SHP77 treated with DMSO at 0.1 percent for 48 hours (cell line): ENCODE results near the gene HERPUD1.
"Not testable (repeated sequence)": the region's sequence is repeated elsewhere in the genome, so short reads cannot be mapped to it uniquely, and the experiment has no call there.

ENCODE experiments used
- DNase-seq: peaks from one replicate; lab custom pipeline; 2025; lab: John Stamatoyannopoulos, UW

Gene HERPUD1

GRCh38 chr16:56961851-56962281, 29.9 kb downstream of the HERPUD1 start, which contains the start of gene CETP:
CETP (plus strand) TSS chr16:56961950; CDS start chr16:56961980, 30 bp downstream.
- DNase-seq, result no peak

DNA sequence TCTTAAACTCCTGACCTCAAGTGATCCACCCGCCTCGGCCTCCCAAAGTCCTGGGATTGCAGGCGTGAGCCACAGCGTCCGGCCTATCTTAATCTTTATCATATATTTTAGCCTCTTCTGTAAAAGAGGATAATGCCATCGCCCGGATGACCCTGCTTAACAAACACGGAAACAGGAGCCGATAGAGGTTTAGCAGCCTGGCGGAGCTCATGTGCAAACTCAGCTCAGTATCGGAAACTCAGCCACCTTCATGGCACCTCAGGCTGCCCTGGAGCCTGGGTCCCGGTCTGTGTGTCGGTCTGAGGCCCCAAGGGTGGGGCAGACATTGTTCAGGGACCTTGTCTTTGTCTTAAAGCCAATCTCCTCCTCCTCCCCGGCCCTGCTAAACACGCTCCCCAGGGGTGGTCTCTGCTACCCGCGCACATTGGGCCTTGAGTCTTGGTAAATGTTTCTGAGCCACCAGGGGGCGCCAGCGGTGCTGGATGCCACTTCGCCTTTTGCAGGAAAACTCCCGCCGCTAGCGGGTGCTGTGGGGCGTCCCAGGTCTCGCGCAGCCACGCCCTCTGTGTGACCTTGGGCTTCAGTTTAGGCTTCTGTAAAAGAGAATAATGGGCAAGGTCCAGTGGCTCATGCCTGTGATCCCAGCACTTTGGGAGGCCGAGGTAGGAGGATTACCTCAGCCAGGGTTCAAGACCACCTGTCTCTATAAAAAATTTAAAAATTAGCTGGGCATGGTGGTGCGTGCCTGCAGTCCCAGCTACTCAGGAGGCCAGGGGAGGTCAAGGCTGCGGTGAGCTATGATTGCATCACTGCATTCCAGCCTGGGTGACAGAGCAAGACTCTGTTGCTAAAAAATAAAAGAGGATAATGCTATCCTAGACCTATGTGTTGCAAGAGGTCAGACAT, 32.6 kb downstream of the HERPUD1 start:
- DNase-seq, result peak; percentile 63

DNA sequence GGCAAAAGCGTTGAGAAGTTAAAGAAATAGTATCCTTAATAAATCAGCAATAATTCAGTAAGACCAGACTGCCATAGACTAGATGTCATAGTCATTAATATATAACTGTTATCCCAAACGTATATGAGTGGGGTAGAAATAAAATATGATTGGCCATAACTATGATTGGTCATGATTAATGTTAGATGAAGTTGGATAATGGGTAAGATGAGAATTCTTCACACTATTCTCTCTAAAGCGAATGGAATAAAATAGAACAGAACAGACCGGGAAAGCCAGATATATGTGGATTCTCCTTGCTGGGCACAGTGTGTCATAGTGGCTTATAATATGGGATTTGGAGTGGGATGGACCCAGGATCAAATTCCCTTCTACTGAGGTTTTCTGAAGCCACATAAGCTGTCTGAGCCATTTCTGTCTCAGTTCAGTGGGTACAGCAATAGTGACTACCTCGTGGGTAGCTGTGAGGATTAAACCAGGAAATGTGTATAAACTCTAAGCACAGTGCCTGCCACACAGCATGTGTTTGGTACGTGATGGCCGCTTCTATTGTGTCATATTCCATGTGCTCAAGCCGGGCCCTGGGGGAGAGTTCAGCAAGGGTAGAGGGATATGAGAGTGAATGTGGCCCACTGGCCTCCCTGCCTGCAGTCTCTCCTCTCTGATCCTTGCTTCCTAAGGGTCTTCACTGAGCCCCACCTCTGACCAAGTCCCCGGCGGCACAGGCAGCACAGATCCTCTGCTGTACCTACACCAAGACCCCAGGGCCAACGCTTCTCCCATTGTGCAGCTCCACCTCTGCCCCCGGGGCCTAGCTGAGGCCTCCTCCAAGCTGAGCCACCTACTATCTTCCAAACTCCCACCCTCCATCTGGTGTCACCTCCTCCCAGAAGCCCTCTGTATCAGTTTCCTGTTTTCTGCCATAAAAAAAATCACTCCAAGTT, 33.5 kb downstream of the HERPUD1 start:
- no peak for DNase-seq

DNA sequence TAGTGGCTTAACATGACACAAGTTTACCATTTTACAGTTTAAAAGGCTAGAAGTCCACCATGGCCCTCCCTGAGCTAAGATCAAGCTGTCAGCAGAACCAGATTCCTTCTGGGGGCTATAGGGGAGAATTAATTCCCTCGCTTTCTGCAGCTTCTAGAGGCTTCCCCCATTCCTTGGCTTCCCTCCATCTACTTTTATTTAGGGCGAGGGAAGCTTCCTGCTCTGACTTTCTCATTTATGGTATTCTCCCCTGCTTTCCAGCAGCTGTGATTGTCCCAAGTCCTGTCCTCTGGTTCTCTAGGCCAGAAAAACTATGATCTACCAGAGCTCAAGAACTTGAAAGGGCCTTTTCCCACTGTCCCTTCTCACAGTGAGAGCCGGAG, 34.1 kb downstream of the HERPUD1 start:
- no peak for DNase-seq

DNA sequence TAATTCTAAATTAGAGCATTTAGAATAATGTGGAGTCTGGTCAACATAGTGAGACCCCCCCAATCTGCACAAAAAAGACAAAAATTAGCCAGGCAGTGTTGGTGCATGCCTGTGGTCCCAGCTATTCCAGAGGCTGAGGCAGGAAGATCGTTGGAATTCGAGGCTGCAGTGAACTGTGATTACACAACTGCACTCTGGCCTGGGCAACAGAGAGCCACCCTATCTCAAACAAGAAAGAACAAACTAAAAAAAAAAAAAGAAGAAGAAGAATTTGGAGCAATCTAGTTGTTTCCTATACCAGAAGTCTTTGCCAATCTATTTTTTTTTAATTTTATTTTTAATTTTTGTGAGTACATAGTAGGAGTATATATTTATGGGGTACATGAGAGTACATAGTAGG, 35.8 kb downstream of the HERPUD1 start:
- DNase-seq, result no peak

DNA sequence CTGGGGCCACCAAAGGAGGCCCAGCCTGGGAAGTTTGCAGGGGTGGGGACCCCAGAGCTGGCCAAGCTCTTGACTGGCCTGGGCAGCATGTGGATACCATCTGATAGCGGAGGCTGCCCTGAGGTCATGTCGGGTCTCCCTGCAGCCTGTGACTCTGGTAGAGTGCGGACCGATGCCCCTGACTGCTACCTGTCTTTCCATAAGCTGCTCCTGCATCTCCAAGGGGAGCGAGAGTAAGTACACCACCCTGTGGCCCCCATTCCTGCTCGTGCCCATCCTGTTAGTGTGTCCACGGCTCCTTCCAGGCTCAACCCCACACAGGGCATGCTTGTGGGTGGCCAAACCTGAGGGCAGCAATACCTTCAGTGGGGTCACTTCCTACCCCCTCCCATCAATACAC, 37.8 kb downstream of the HERPUD1 start:
- DNase-seq, result no peak

- DNase-seq, result no peak
Observed at GRCh38 chr16:56970934-56971767, 39.2 kb downstream of the HERPUD1 start.

GRCh38 chr16:56971768-56972043, 39.8 kb downstream of the HERPUD1 start:
- DNase-seq, result no peak

- DNase-seq, result no peak
Observed at GRCh38 chr16:56972403-56973293, 40.7 kb downstream of the HERPUD1 start.

GRCh38 chr16:56973294-56973689, 41.4 kb downstream of the HERPUD1 start:
- DNase-seq, result no peak

- DNase-seq, result not testable (repeated sequence)
Observed at GRCh38 chr16:56973899-56974298, 42.0 kb downstream of the HERPUD1 start.

DNA sequence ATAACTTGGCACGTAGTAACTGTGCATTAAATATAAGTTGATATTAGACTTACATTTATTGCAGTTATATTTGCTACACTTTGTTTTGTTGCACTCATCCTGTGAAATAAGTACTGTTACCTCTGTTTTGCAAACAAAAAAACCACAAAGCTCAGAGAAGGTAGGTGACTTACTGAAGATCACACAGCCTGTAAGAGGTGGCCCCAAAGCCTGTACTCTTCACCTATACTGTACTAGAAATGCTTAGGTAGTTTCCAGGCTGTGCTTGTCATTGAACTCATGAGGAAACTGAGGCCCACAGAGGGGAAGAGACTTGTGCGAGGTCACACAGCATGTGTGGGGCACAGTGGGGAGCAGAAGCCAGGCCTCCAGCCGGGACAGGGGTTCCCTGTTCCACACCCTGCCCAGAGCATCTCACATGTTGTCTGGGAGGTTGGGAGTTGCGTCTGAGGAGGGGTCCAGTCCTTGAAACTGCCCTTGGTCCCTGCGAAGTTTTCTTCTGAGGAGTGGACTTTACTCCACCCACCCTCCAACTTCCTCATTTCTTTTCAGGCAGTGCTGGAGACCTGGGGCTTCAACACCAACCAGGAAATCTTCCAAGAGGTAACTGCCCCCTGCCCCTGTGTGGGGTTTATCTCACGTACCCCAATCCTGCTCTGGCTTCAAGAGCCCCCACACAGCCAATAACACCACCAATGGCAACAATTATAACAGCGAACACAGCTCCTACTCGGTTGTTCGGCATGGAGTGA, 42.8 kb downstream of the HERPUD1 start:
- DNase-seq, result no peak

DNA sequence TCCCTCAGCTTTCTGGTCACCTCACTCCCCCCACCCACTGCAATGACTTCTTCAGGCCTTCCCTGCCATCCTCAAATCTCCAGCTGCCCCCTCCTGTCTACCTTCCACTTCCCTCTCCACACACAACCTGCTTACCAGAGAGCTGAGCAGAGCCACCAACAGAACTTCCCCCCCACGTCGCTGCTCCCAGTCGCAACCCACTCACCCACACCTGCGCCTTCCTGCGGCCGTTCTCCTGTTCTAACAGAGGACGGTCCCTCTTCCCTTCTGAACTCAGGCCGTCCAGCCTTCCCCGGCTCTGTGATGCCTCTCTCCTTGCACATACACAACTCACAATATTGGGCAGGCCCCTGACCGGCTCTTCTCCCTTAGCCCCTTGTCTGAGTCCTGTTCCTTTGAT, 43.8 kb downstream of the HERPUD1 start:
- no peak for DNase-seq

- DNase-seq, result no peak
Observed at GRCh38 chr16:56977216-56977615, 45.3 kb downstream of the HERPUD1 start.

DNA sequence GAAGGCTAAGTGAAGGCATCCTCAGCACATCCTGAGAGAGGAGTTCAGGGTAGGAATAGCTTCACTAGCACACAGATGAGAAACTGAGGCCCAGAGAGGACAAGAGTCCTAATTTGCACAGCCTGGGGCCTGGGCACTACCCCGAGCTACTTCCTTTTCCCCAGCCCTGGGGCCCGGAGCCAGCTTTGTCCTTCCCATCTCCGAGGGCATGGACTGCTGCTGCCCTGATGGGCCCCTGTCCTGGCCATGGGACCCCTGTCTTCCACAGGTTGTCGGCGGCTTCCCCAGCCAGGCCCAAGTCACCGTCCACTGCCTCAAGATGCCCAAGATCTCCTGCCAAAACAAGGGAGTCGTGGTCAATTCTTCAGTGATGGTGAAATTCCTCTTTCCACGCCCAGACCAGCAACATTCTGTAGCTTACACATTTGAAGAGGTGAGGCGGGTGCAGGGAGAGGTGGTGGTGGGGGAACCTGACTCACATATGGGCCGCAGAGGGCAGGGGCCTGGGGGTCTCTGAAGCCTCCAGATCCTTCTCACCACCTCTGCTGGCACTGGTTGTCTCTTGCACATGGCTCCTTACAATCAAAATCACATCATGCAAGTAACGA, 46.0 kb downstream of the HERPUD1 start:
- no peak for DNase-seq

DNA sequence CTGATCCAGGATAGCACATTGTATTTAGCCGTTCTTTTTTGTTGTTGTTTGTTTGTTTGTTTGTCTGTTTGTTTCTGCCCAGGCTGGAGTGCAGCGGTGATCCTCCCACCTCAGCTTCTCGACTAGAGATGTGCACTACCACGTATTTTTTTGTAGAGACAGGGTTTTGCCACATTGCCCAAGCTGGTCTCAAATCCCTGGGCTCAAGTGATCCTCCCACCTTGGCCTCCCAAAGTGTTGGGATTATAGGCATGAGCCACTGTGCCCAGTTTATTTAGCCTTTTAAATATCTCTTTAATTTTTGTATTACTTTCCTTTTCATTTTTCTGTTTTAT, 48.2 kb downstream of the HERPUD1 start:
- DNase-seq, result no peak

DNA sequence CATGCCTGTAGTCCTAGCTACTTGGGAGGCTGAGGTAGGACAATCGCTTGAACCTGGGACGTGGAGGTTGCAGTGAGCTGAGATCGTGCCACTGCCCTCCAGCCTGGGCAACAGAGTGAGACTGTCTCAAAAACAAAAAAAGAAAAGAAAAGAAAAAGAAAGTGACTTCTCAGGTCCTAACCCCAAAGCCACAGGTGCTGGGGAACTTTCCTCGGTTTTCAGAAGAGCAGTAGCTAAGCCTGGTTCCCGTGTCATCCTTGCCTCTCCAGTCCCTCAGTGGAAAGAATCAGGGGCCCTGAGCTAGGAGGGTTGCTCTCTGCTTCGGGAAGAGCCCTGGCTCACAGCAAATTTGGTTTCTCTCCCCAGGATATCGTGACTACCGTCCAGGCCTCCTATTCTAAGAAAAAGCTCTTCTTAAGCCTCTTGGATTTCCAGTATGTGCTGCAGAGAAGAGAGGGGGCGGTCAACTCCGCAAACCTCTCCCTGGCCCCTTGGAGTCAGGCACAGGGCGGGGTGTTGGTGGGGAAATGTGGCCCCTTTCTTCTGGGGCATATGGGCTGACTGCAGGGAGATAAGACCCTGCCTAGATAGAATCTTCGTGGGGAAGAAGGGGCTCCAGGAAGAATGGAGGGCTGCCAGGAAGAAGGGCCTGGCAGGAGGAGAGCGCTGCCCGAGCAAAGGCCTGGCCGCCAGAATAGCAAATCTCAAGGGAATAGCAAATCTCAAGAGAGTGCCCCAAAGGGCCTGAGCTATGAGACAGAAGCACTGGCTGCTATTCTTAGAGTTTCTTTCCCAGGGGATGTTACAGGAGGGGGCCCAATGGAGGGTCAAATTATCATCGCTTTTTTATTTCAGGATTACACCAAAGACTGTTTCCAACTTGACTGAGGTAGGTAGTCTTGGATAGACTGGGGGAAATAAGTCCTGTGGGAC, 49.1 kb downstream of the HERPUD1 start:
- no peak for DNase-seq

DNA sequence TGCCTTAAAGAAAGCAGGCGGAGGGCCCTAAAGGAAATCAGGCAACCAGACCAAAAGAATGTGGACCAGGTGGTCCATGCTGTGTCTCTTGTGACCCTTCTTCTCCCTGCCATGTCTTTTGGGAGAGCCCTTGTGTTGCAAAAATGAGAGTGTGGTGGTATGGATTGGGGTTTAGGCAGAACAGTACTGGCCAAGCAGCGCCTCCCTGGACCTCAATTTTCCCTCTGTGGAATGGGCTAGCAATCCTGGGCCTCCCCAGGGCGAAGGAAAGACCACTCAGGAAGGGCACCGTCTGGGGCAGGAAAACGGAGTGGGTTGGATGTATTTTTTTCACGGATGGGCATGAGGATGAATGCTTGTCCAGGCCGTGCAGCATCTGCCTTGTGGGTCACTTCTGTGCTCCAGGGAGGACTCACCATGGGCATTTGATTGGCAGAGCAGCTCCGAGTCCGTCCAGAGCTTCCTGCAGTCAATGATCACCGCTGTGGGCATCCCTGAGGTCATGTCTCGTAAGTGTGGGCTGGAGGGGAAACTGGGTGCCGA, 49.9 kb downstream of the HERPUD1 start:
- DNase-seq, result no peak

DNA sequence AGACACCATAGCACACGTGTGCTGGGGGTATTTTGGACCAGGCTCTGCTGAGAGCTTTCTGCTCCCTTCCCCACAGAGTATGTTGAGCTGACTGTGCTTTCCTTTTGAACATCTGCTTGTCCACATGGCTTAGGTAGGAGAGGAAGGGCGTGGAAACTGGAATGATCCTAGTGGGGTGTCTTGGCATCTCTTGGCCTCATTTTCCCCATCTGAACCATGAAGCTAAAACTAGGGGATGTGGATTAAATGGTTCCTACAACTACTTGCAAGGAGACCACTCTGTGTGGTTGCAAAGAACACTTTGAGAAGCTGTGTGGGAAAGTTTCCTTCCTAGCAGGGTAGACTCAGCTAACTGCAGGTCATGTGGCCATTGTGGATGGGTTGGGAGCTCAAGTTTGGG, 50.8 kb downstream of the HERPUD1 start:
- no peak for DNase-seq
